NT2/D1 (cell line): ENCODE measurements around the gene SRPK2.
"Not testable (repeated sequence)": the region's sequence is repeated elsewhere in the genome, so short reads cannot be mapped to it uniquely, and the experiment has no call there.

Experiments
- DNase-seq: peaks from one replicate; pipeline ENCODE4 v3.0.0-alpha.2; 2011; ENCODE audit warnings: low read depth, low spot score
- H3K27me3 ChIP-seq: 2 replicates; pipeline ENCODE4 v1.6.0; 2011; ENCODE audit warnings: mild to moderate bottlenecking; ENCODE audit not compliant: insufficient read length, insufficient read depth
- H3K36me3 ChIP-seq: 2 replicates; pipeline ENCODE4 v1.6.1; 2011; ENCODE audit warnings: mild to moderate bottlenecking, low read length, mixed read lengths; ENCODE audit not compliant: insufficient read depth, insufficient read length
- H3K4me1 ChIP-seq: 2 replicates; pipeline ENCODE4 v1.5.1; 2011; ENCODE audit not compliant: insufficient read depth, insufficient read length
- H3K4me3 ChIP-seq: 2 replicates; pipeline ENCODE4 v1.5.1; 2011; ENCODE audit warnings: low read depth; ENCODE audit not compliant: insufficient read length
- H3K9ac ChIP-seq: 2 replicates; pipeline ENCODE4 v1.6.0; 2011; ENCODE audit warnings: low read depth; ENCODE audit not compliant: insufficient read length
- H3K9me3 ChIP-seq: 2 replicates; pipeline ENCODE4 v1.5.1; 2011; ENCODE audit warnings: mild to moderate bottlenecking, low read length; ENCODE audit not compliant: insufficient read depth
- SUZ12 ChIP-seq: IDR thresholded peaks from 2 replicates; pipeline ENCODE4 v1.6.1; 2011; ENCODE audit not compliant: insufficient read length, insufficient read depth; ENCODE audit errors: extremely low read depth
- YY1 ChIP-seq: IDR thresholded peaks from 2 replicates; pipeline ENCODE4 v1.6.1; 2011; ENCODE audit not compliant: insufficient read length, insufficient read depth
- ZNF274 ChIP-seq: IDR thresholded peaks from 2 replicates; pipeline ENCODE4 v1.6.1; 2011; ENCODE audit warnings: mild to moderate bottlenecking, low read depth, low read length

SRPK2 gene

GRCh38 chr7:105353752-105354328 is 34.9 kb downstream of the SRPK2 start:
- Histone ChIP-seq H3K4me1 (no peaks in the 10 kb centered on the region), H3K4me3 (no peak overlapping the region), H3K9ac (no peak overlapping the region), H3K9me3 (no peaks in the 10 kb centered on the region), H3K36me3 (no peaks in the 10 kb centered on the region), H3K27me3 (no peaks in the 10 kb centered on the region)
- no peak for TF ChIP-seq SUZ12
- TF ChIP-seq ZNF274: no peak
- no peak for TF ChIP-seq YY1
- no peak for DNase-seq

- Histone ChIP-seq H3K9me3 (no peaks in the 10 kb centered on the region), H3K9ac (no peak overlapping the region), H3K4me3 (no peak overlapping the region), H3K4me1 (no peaks in the 10 kb centered on the region), H3K36me3 (no peaks in the 10 kb centered on the region), H3K27me3 (no peaks in the 10 kb centered on the region)
- no peak for DNase-seq
- no peak for TF ChIP-seq YY1
- no peak for TF ChIP-seq SUZ12
- TF ChIP-seq ZNF274: no peak
These were observed 35.6 kb downstream of the SRPK2 start for GRCh38 chr7:105352901-105353668.

GRCh38 chr7:105352018-105352612 is 36.6 kb downstream of the SRPK2 start:
- TF ChIP-seq YY1 (no peak), SUZ12 (no peak), ZNF274 (no peak)
- Histone ChIP-seq H3K4me3 (no peak overlapping the region), H3K27me3 (no peaks in the 10 kb centered on the region), H3K4me1 (no peaks in the 10 kb centered on the region), H3K9ac (no peak overlapping the region), H3K9me3 (no peaks in the 10 kb centered on the region), H3K36me3 (no peaks in the 10 kb centered on the region)
- no peak for DNase-seq

- H3K27me3 ChIP-seq: no peaks in the 10 kb centered on the region
- no peak overlapping the region for H3K9ac ChIP-seq
- H3K9me3 ChIP-seq: no peaks in the 10 kb centered on the region
- TF ChIP-seq YY1: no peak
- no peak for TF ChIP-seq SUZ12
- TF ChIP-seq ZNF274: no peak
- DNase-seq: no peak
- no peaks in the 10 kb centered on the region for H3K4me1 ChIP-seq
- no peak overlapping the region for H3K4me3 ChIP-seq
- H3K36me3 ChIP-seq: no peaks in the 10 kb centered on the region
These were observed 37.8 kb downstream of the SRPK2 start for GRCh38 chr7:105350906-105351305.

- H3K36me3 ChIP-seq, H3K4me1 ChIP-seq, H3K9ac ChIP-seq, H3K4me3 ChIP-seq, H3K27me3 ChIP-seq, H3K9me3 ChIP-seq, DNase-seq: not testable (repeated sequence)
These were observed 40.5 kb downstream of the SRPK2 start for GRCh38 chr7:105348177-105348576.

- TF ChIP-seq ZNF274 (no peak), YY1 (no peak), SUZ12 (no peak)
- DNase-seq: no peak
- H3K4me1 ChIP-seq: no peaks in the 10 kb centered on the region
- no peaks in the 10 kb centered on the region for H3K36me3 ChIP-seq
- no peak overlapping the region for H3K4me3 ChIP-seq
- H3K27me3 ChIP-seq: no peaks in the 10 kb centered on the region
- H3K9ac ChIP-seq: no peak overlapping the region
- H3K9me3 ChIP-seq: no peaks in the 10 kb centered on the region
These were observed 42.0 kb downstream of the SRPK2 start for GRCh38 chr7:105346593-105347322.

GRCh38 chr7:105346138-105346537 is 42.6 kb downstream of the SRPK2 start:
- H3K36me3 ChIP-seq: no peaks in the 10 kb centered on the region
- H3K4me1 ChIP-seq: no peaks in the 10 kb centered on the region
- H3K9ac ChIP-seq: no peak overlapping the region
- TF ChIP-seq ZNF274 (no peak), SUZ12 (no peak), YY1 (no peak)
- DNase-seq: no peak
- H3K4me3 ChIP-seq: no peak overlapping the region
- no peaks in the 10 kb centered on the region for H3K27me3 ChIP-seq
- H3K9me3 ChIP-seq: no peaks in the 10 kb centered on the region
